HG02973 (cell line): ENCODE measurements around the gene CLEC2B.
A peak's percentile ranks its signal among the peaks of the same experiment; 100 is the strongest.
"Not testable (repeated sequence)": the region's sequence is repeated elsewhere in the genome, so short reads cannot be mapped to it uniquely, and the experiment has no call there.

ENCODE experiments used
- ATAC-seq: cut with Tn5 transposase; IDR thresholded peaks from one replicate; pipeline ENCODE4 v1.9.1; 2021; ENCODE audit warnings: moderate library complexity; ENCODE audit not compliant: unreplicated experiment

CLEC2B gene

DNA sequence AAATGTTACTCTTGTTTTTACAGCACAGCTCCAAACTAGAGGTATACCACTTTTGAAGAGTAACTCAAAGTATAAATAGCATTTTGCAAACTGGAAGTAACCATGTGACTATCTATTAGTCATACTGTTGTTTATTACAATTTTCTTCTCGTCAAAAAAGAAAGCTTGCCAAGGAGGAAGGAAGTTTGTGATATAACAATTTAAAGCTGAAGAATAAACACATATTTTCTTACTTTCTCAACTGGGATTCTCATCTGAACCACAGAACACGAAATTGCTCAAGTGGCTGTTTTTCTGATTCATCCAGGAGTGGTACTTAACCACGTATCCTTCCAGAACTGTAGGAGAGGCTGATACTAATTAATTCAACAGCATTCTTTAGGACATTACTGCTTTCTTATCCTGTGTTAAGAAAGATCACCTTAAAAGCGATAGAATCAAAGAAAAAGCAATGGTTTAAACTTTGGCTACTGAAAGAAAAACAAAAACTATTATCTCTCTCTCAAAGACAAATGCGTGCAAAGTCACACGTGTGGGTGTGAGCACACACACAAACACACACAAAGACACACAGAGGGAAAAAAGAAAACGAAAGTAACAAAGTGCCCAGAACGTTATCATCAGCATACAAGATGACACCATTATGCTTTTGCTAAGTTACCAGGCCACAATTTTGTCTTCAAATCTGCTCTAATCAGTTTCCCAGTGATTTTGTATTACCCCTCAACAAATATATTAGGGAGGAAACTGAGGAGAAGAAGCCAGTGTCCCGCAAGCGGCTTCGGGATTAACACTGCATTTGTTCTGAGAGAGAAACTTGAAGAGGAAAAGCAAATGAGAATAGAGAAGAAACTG is at the start of gene CLEC2B:
Gene CLEC2B, minus strand, starts transcription at position 48 of the 855 bp plus-strand sequence.
- ATAC-seq: peak; percentile 35

GRCh38 chr12:9911708-9912107 is 42.6 kb upstream of the CLEC2B start:
- ATAC-seq: no peak

- ATAC-seq: no peak
Observed at GRCh38 chr12:9910716-9911421, 41.7 kb upstream of the CLEC2B start.

DNA sequence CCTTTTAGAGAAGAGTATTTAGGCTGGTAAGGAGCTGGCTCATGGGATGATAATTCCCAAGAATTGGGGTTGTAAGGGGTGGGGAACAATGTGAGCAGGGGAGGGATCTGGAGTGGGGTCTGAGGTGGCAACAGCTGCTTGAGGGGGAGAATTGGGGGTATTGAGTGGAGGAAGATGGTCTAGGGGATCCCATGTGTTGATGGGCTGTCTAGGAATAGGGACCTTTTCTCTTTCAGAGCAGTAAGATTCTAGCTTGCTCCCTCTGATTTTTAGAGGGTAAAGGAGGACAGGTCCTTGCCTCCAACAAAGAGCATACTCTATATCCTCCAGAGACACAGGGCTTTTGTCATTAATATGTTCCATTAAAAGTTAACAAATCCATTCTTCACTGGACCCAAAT is 40.6 kb upstream of the CLEC2B start:
- ATAC-seq: no peak

- ATAC-seq: no peak
Observed at GRCh38 chr12:9908350-9908749, 39.2 kb upstream of the CLEC2B start.

DNA sequence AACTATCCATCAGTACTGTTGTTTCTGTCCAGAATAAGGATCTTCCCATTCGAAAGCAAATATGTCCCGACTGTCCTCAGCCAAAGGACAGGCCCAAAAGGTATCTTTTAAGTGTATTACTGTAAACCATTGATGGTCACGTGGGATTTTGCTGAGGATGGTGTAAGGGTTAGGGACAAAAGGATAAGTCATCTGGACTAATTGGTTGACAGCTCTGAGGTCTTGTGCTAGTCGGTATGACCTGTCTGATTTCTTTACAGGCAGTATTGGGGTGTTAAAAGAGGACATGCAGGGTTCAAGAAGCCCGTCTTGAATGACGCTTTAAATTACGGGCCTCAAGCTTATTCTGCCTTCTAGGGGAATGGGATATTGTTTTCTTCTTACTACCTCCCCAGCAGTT is 38.6 kb upstream of the CLEC2B start:
- ATAC-seq: no peak

GRCh38 chr12:9906873-9907272 is 37.7 kb upstream of the CLEC2B start:
- ATAC-seq: no peak

- ATAC-seq: no peak
Observed at GRCh38 chr12:9902539-9903228, 33.5 kb upstream of the CLEC2B start.

GRCh38 chr12:9900930-9901329 is 31.8 kb upstream of the CLEC2B start:
- no peak for ATAC-seq

DNA sequence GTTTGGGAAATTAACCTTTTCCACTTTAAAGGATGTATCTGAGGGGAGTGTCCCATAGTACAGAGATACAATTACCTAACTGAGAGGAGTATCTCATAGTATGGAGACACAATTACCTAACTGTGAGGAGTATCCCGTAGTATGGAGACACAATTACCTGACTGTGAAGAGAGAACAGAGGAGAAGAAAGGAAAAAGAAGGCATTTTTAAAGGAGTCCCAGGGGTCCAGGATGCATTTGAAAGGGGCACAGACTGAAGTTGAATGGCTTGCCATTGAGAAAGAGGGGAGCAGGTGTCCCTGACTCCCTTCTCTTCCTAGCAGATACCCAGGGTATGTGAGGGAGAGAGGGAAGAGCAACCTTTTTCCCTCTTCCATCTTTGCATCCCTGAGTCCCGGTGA is 30.1 kb upstream of the CLEC2B start:
- no peak for ATAC-seq

- no peak for ATAC-seq
Observed at GRCh38 chr12:9897535-9897934, 28.4 kb upstream of the CLEC2B start.

DNA sequence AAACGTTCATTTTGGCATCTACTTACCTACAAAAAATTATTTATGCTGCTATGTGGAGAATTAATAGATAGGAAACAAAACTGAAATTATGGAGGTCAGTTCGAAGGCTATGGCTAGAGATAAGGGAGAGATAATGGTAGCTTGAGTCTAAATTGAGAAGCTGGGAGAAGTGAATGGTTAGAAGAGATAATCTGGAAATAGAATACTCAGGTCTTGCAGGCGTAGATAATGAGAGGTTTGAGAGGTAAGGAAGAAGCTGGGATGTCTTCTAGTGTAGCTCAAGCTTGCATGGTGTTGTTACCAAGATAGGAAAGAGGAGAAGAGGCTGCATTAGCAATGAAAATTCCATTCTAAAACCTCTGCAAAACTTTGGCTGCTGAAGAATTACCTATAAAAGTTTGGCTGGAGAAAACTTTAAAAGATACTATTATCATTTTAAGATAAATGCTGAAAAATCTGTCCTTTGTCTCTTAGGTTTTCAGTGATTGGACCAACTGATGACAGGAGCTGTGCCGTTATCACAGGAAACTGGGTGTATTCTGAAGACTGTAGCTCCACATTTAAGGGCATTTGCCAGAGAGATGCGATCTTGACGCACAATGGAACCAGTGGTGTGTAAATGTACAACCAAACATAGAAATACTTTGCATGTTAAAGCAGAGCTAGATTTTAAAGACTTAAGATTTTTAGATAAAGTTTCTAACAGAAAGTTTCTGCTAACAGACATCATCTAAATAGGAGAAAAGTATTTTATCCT is 26.2 kb upstream of the CLEC2B start:
- no peak for ATAC-seq

DNA sequence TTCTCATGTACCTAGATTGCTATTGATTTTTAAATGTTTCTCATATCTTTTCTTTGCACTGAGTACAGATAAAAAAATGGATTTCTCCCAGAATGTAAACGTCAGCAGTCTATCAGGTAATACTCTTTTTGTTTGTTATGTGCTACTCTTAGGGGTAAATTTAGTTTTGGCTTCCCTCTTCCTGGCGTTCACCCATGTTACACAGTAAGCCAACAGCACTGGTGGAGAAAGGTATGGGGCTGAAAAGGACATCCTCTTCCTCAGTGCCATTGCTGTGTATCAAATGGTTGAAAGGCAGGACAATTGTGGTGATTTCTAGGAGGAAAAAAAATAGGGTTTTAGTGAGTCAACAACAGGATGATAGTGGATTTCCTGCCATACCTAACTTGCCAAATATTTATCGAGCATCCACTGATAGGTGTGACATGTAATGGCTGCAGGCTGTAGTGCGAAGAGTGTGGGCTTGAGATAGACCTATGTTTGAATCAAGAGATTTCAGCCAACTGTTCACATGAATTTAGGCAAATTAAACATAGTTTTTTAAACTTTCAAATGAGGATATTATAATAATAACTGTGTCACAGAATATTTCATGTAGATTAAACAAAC is 19.6 kb upstream of the CLEC2B start:
- no peak for ATAC-seq

DNA sequence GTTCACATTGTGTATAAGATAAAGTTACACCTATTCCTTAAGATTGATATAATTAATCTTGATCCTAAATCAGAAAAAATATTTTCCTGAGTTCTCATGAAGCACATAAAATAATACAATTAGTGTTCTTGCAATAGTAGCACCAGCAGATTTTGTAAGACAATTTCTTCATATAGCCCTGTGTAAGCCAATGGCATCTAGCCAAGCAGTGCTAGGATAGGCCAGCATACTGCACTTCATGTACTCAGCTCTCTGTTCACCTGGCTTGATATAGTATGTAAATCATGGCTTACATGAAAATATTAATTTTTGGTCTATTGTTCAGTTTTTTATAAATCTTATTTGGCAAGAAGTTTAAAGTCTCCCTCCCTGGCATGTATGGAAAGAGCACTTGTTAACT is 14.0 kb upstream of the CLEC2B start:
- no peak for ATAC-seq

DNA sequence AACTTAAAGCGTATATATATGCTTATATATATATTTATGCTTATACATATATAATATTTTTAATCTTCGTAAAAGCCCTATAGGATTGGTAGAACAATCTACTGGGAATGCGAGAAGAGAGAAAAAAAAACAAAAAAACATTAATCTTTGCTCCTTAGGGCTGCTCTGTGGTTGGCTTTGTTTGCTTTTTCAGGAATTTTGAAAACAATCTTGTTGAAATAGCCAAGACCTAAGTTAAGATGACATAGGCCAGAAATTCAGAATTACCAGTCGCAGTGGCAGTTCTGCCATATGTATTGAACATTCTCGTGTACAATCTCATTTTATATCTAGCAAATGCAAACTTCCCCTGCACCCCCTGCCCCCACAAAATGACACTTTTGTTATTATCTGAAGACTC is 12.8 kb upstream of the CLEC2B start:
- no peak for ATAC-seq

DNA sequence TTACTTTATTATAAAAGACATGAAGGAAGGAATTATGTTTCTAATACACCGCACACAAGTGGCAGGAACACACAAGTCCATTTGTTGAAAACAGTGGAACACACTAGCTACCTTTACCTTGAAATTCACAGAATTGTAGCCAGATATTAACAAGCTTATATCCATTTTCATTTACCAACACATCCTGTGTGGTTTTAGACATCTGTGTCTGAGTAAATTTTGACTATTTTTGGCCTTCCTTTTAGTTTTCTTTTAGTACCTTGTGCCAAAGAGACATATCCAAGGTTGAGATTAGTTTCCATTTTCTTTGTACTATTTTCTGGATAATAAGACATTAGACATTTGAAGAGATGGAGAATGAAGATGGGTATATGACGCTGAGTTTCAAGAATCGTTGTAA is 12.1 kb upstream of the CLEC2B start, which contains the start of gene KLRF2:
Gene KLRF2, plus strand, starts transcription at position 244 of the 400 bp plus-strand sequence. Its CDS starts 107 bp downstream, at position 351.
- no peak for ATAC-seq

DNA sequence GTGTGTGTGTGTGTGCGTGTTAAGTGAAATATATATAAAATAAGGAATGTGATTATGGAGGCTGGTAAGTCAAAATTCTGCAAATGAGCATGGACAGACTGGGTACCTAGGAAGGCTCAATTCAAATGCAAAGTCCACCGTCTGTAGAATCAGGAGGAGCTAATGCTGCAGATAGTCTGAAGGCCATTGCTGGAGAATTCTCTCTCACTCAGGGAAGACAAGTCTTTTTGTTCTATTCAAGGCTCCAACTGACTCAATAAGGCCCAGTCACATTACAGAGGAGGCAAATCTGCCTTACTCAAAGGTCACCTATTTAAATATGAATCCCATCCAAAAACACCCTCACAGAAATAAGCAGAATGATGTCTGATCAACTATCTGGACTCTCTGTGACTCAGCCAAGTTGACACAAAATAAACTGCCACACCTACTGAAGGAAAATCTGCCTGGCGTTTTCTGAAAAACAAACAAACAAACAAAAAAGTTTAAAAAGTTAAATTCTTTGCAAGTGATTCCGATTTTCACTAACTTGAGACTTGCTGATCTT is 11.5 kb upstream of the CLEC2B start:
- no peak for ATAC-seq

DNA sequence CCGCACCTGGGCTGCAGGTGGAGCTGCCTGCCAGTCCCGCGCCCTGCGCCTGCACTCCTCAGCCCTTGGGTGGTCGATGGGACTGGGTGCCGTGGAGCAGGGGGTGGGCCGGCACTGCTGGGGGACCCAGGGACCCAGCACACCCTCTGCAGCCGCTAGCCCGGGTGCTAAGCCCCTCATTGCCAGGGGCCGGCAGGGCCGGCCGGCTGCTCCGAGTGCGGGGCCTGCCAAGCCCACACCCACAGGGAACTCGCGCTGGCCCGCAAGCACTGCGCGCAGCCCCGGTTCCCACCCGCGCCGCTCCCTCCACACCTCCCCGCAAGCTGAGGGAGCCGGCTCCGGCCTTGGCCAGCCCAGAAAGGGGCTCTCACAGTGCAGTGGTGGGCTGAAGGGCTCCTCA is 7.0 kb upstream of the CLEC2B start:
- not testable (repeated sequence) for ATAC-seq

DNA sequence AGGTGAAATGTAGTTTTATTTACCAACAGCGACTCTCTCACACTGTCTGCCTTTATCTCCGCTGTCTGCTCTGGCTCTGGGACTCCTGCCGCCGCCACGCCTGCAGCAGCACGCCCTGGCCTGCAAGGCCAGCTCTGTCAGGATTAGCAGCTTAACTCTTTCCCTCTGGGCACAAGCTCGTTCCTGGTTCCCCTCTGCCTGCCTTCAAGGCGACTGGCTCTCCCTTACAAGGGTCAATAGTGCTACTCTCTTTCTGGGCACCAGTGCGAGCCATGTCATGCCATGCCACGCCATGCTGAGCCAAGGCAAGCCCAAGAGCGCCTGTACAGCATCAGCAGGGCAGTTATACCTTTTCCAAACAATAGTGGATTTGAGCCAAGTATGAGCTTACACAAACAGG is 3.6 kb upstream of the CLEC2B start:
- no peak for ATAC-seq

- no peak for ATAC-seq
Observed at GRCh38 chr12:9872162-9872561, 3.0 kb upstream of the CLEC2B start.
